Heart left ventricle (tissue), 16 donors: ENCODE data around the gene SPO11. TPM values are rescaled to one million over a fixed set of nuclear protein-coding genes. Genes with fewer than 3 reads are reported as not detected.

Experiments
- ATAC-seq, 4 donors: fragments of 200-7000 bp; cut with Tn5 transposase; one replicate each; pipeline ENCODE4 v1.9.1; 2020 to 2022; ENCODE audit warnings: moderate library complexity in 4 of 4, mild to moderate bottlenecking in 3 of 4, moderate number of reproducible peaks in 1 of 4
- DNase-seq, 5 donors: peaks; one replicate each; pipeline ENCODE4 v3.0.0-alpha.2; 2020
- H3K27ac ChIP-seq, 12 donors: fragments of 200-600 bp; sonication (generic) in 4 of 12; one replicate each; pipeline versions ENCODE4 v1.5.0 to v1.8.0; 2016 to 2022; ENCODE audit warnings: mild to moderate bottlenecking in 2 of 12
- H3K27me3 ChIP-seq, 9 donors: fragments of 200-600 bp; sonication (generic) in 2 of 9; one replicate each; pipeline versions ENCODE4 v1.5.1 to v1.8.0; 2016 to 2022; ENCODE audit warnings: mild to moderate bottlenecking in 3 of 9
- H3K36me3 ChIP-seq, 9 donors: fragments of 200-600 bp; sonication (generic) in 2 of 9; one replicate each; pipeline versions ENCODE4 v1.5.0 to v1.8.0; 2018 to 2022; ENCODE audit warnings: mild to moderate bottlenecking in 2 of 9
- H3K4me1 ChIP-seq, 12 donors: fragments of 200-600 bp; sonication (generic) in 4 of 12; one replicate each; pipeline versions ENCODE4 v1.5.0 to v1.8.0; 2016 to 2022; ENCODE audit warnings: mild to moderate bottlenecking in 3 of 12
- H3K4me3 ChIP-seq, 12 donors: fragments of 200-600 bp; sonication (generic) in 4 of 12; one replicate each; pipeline versions ENCODE4 v1.5.0 to v1.8.0; 2017 to 2022; ENCODE audit warnings: mild to moderate bottlenecking in 9 of 12, moderate library complexity in 4 of 12
- H3K9me3 ChIP-seq, 12 donors: fragments of 200-600 bp; sonication (generic) in 4 of 12; one replicate each; pipeline versions ENCODE4 v1.5.0 to v1.8.0; 2016 to 2022; ENCODE audit warnings: mild to moderate bottlenecking in 1 of 12
- POLR2A ChIP-seq, 2 donors: fragments of 450-650 bp; IDR thresholded peaks; one replicate each; pipeline ENCODE4 v1.6.1; 2017; ENCODE audit warnings: antibody characterized with exemption in 2 of 2, mild to moderate bottlenecking in 2 of 2, moderate library complexity in 2 of 2
- WGBS, 4 donors: extraction: QIAGEN DNeasy Blood & Tissue Kit in 2 of 4; methylation state at CpG; one replicate each; pipeline versions ENCODE4 v1.1.5 to v1.1.7; 2013 to 2018; 5-methylcytosine and 5-hydroxymethylcytosine counted together
- intact Hi-C, 10 donors: fragments of 100-400 bp; cut with DNase I; formaldehyde crosslinking; loops; one replicate each; pipeline versions ENCODE4 v1.11.1 to v1.14.2; 2022
- polyA plus RNA-seq, 2 donors: library from polyadenylated mRNA; stranded (reverse); fragments of 200-250 nt; gene quantifications; one replicate each; pipeline ENCODE4 v1.2.3, GENCODE V29; 2013
- total RNA-seq, 9 donors: library from RNA; depleted of rRNA in 2 of 9; stranded (reverse); fragments of >200 nt in 2 of 9; fragmentation: NEBNext Ultra II Directional in 3 of 9; extraction: Animal tissue kit (Norgen Biotek cat#: 25700) in 3 of 9; gene quantifications; one replicate each; pipeline versions ENCODE4 v1.1.0 to v1.2.4, GENCODE V29; 2016 to 2023
- TF ChIP-seq, protein P1 (sequence below), 12 donors: fragments of 200-600 bp; sonication (generic) in 4 of 12; IDR thresholded peaks; one replicate each; pipeline versions ENCODE4 v1.5.0 to v1.8.0; 2018 to 2022; ENCODE audit warnings: antibody characterized with exemption in 12 of 12, mild to moderate bottlenecking in 5 of 12
- donor health status: ischemic (EF 13 %, LVEDD 7.1; RV severe dilation, severe dysfunction).
- donor health status: healthy with polysubstance abuse.
- donor health status: DM: no; HTN: yes; CAD: no.
- donor health status: DM: no; HTN: no; CAD: no.
- donor health status: ischemic (EF 25% LVEDD 6.9; RV normal size, moderate dysfunction).
- donor health status: ischemic (EF 25% LVEDD 5.7; RV mildly dilated, moderate dysfunction).
- donor health status: healthy.
- donor health status: DM: yes; HTN: yes; CAD: no.
- donor health status: ischemic (EF 35%, LVEDD 5.7; RV mildly dilated, moderate dysfunction).
- donor health status: nonischemic (EF 11% LVEDD 7.7; RV severe dilation, severe dysfunction).
- donor health status: DM: yes; HTN: yes; CAD: no.
- donor health status: PGD.
- donor health status: ischemic (EF 29% LVEDD 5.4; RV normal size, mild dysfunction).
- donor health status: nonischemic (EF 23%, LVEDD 6.1; RV moderate dilation, normal function).

The SPO11 gene
- total and polyA plus RNA-seq, 11 donors: not detected

GRCh38 chr20:57325632-57326356 lies 3.8 kb upstream of the SPO11 start:
- DNase-seq: no peak
- intact Hi-C loops: loop anchor here in 1 of 10 donors (5.0 kb wide), 1 partner anchor 243 kb away; no protein-coding TSS in a partner anchor
- Histone ChIP-seq H3K36me3 (no peaks in the 10 kb centered on the region), H3K4me3 (no peak overlapping the region), H3K27me3 (peaks cover 0 to 64% (median 12%) of the 10 kb centered on the region in 9 donors), H3K27ac (no peak overlapping the region), H3K4me1 (no peaks in the 10 kb centered on the region), H3K9me3 (no peaks in the 10 kb centered on the region)
- ATAC-seq: no peak
- WGBS, 4 donors: 86 to 87% (median 86%) methylated on average over 12 of the region's 12 CpGs
- TF ChIP-seq, protein P1, sequence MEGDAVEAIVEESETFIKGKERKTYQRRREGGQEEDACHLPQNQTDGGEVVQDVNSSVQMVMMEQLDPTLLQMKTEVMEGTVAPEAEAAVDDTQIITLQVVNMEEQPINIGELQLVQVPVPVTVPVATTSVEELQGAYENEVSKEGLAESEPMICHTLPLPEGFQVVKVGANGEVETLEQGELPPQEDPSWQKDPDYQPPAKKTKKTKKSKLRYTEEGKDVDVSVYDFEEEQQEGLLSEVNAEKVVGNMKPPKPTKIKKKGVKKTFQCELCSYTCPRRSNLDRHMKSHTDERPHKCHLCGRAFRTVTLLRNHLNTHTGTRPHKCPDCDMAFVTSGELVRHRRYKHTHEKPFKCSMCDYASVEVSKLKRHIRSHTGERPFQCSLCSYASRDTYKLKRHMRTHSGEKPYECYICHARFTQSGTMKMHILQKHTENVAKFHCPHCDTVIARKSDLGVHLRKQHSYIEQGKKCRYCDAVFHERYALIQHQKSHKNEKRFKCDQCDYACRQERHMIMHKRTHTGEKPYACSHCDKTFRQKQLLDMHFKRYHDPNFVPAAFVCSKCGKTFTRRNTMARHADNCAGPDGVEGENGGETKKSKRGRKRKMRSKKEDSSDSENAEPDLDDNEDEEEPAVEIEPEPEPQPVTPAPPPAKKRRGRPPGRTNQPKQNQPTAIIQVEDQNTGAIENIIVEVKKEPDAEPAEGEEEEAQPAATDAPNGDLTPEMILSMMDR (IDR thresholded peaks at IDR 0.05): no peak
- TF ChIP-seq POLR2A (IDR thresholded peaks at IDR 0.05): no peak

DNA sequence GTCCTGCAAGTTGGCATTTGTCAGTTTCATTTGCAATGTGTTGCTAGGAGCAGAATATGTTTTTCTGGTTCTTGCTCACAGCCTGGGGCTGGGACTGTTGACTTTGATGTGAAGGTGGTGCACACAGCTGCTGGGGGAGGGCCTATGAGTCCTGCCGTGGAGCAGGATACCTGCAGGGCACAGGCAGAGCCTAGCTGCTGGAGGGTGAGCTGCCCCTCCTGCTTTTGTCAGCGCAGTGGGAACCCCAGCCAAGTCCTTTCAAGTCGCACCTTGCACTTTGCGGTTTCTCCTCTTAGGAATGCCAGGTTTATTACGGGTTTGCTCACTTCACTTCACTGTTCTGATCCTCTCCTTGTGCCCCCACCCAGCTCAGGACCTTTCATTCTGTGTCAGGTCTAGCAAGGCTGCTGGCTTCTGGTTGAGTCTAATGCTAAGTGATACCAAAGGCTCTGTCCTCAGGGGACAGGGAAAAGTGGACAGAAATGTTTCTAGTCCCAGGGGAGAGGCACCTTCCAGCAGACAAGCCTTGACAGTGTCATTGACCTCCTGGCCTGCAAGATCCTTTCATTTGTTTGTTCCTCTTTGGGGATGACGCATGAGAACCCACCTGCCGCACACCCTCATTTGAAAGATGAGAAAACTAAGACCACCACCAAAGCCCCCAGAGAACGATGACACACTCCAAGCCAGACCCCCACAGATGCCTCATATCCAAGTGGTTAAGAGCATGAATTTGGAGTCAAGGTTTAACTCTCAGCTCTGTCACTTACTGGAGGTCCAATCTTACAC lies 2.7 kb upstream of the SPO11 start:
- DNase-seq: no peak
- no peaks in the 10 kb centered on the region for H3K4me1 ChIP-seq
- no peak for ATAC-seq
- no peak for TF ChIP-seq POLR2A (IDR thresholded peaks at IDR 0.05)
- TF ChIP-seq, protein P1 (IDR thresholded peaks at IDR 0.05): no peak
- peaks cover 0 to 64% (median 10%) of the 10 kb centered on the region in 9 donors for H3K27me3 ChIP-seq
- H3K4me3 ChIP-seq: no peak overlapping the region
- H3K9me3 ChIP-seq: no peaks in the 10 kb centered on the region
- no peak overlapping the region for H3K27ac ChIP-seq
- no peaks in the 10 kb centered on the region for H3K36me3 ChIP-seq
- intact Hi-C loops: loop anchor here in 1 of 10 donors (5.0 kb wide), 1 partner anchor 245 kb away; no protein-coding TSS in a partner anchor
- WGBS, 4 donors: 44 to 54% (median 51%) methylated on average over 8 of the region's 8 CpGs

DNA sequence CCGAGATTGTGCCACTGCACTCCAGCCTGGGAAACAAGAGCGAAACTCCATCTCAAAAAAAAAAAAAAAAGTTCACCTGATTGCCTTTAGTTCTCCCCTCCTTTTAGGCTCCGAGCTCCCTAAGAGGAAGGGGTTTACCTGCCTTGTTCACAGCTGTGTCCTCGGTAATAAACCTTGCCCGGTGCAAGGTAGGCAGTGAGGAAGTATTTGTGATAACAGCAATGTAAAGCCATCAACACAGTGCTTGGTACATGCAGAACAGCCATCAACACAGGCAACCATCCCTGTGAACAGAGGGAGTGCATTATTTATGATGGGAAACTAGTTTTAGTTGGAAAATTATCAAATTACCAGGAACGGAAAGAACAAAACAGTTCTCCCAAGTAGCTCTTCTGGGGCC lies 1.8 kb upstream of the SPO11 start:
- Histone ChIP-seq H3K4me1 (no peaks in the 10 kb centered on the region), H3K27me3 (peaks cover 0 to 66% (median 10%) of the 10 kb centered on the region in 9 donors), H3K36me3 (no peaks in the 10 kb centered on the region), H3K4me3 (no peak overlapping the region), H3K9me3 (no peaks in the 10 kb centered on the region), H3K27ac (no peak overlapping the region)
- ATAC-seq: no peak
- TF ChIP-seq, protein P1 (IDR thresholded peaks at IDR 0.05): no peak
- TF ChIP-seq POLR2A (IDR thresholded peaks at IDR 0.05): no peak
- intact Hi-C loops: loop anchor here in 1 of 10 donors (5.0 kb wide), 1 partner anchor 246 kb away; no protein-coding TSS in a partner anchor
- DNase-seq: no peak
- 73 to 83% (median 76%) methylated on average over 6 of the region's 6 CpGs for WGBS, 4 donors

GRCh38 chr20:57330998-57331397 lies 1.4 kb downstream of the SPO11 start:
- H3K9me3 ChIP-seq: no peaks in the 10 kb centered on the region
- no peak overlapping the region for H3K27ac ChIP-seq
- no peaks in the 10 kb centered on the region for H3K36me3 ChIP-seq
- H3K27me3 ChIP-seq: peaks cover 0 to 60% (median 10%) of the 10 kb centered on the region in 9 donors
- no peak overlapping the region for H3K4me3 ChIP-seq
- no peaks in the 10 kb centered on the region for H3K4me1 ChIP-seq
- ATAC-seq: no peak
- DNase-seq: no peak
- intact Hi-C loops: loop anchor here in 1 of 10 donors (5.0 kb wide), 1 partner anchor 239 kb away; no protein-coding TSS in a partner anchor
- WGBS, 4 donors: 76 to 80% (median 78%) methylated on average over 8 of the region's 8 CpGs
- no peak for TF ChIP-seq POLR2A (IDR thresholded peaks at IDR 0.05)
- TF ChIP-seq, protein P1 (IDR thresholded peaks at IDR 0.05): no peak
